ENCODE data around the gene RNU1-3.
"Not testable (repeated sequence)": the region's sequence is repeated elsewhere in the genome, so short reads cannot be mapped to it uniquely, and the experiment has no call there.

DNA sequence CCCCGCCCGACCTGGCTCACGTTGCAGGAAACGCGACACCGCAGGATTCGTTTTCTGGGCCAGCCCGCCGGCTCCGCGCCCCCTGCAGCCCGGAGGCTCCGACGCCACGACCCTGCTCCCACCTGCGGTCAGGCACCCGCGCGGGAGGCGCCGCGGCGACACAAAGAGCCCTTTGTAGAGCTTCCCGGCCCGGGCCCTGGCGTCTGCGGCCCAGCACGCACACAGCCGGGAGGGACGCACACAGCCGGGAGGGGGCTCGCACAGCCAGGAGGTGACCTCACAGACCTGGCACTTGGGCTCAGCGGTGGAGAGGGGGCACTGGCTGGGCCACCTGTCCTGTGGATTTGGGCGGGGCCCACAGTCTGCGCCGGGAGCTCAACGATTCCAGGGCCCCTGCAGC, 34.4 kb upstream of the RNU1-3 start:
- TF ChIP-seq, protein P1, sequence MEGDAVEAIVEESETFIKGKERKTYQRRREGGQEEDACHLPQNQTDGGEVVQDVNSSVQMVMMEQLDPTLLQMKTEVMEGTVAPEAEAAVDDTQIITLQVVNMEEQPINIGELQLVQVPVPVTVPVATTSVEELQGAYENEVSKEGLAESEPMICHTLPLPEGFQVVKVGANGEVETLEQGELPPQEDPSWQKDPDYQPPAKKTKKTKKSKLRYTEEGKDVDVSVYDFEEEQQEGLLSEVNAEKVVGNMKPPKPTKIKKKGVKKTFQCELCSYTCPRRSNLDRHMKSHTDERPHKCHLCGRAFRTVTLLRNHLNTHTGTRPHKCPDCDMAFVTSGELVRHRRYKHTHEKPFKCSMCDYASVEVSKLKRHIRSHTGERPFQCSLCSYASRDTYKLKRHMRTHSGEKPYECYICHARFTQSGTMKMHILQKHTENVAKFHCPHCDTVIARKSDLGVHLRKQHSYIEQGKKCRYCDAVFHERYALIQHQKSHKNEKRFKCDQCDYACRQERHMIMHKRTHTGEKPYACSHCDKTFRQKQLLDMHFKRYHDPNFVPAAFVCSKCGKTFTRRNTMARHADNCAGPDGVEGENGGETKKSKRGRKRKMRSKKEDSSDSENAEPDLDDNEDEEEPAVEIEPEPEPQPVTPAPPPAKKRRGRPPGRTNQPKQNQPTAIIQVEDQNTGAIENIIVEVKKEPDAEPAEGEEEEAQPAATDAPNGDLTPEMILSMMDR (IDR thresholded peaks at IDR 0.05 in 8 of 11, conservative IDR thresholded peaks at IDR 0.05 in 3 of 11): not testable (repeated sequence)
- not testable (repeated sequence) for TF ChIP-seq POLR2AphosphoS5, POLR2A (IDR thresholded peaks at IDR 0.05)

Measured in spleen (tissue), 7 donors.